Measurements from ENCODE around the gene OSTN.

- TF ChIP-seq ZFP41 (tag by site-specific recombination; IDR thresholded peaks at IDR 0.05; ENCODE audit: borderline replicate concordance) (no peak), CTCF (tag by site-specific recombination; IDR thresholded peaks at IDR 0.05) (no peak), HOXD13 (CRISPR knock-in tag; IDR thresholded peaks at IDR 0.05; ENCODE audit: borderline replicate concordance) (no peak)
These were observed 23.9 kb upstream of the OSTN start for GRCh38 chr3:191175102-191175501.
